ENCODE data around the gene MEF2D. TPM values are rescaled to one million over a fixed set of nuclear protein-coding genes. Genes with fewer than 3 reads are reported as not detected.

MEF2D gene
- total RNA-seq, 1 experiment from 2014 or later = 18.7 TPM

DNA sequence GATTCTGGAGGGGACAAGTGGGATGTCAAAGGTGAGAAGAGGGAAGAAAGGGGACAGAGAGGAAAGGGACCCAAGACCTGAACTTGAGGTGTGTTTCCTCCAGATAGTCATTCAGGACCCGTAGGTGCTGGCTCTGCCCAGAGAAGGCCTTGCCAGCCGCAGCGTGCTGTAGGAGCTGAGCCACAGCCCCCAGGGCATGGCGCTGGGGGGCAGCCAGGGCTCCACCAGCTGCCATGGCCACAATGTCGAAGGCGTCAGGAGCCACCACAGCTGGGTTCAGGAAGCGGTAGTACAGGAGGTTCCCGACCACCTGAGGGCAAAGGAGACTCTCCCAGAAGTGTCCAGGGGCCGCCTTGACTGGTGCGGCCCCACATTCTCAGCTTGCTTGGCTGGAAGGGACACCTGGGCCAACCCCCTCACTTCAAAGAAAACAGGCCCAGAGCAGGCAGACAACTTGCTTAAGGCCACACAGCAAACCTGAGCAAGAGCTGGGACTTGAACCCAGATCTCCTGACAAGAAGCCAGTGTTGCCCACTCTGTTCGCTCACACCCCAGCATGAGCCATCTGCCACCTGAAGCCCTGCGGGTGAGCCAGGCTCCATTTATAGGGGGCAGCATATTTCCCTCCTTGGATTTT, 34.0 kb upstream of the MEF2D start:
- no peak overlapping the region for H3K23ac ChIP-seq (ENCODE audit: insufficient read length, low read depth, low read length)
- H2BK5ac ChIP-seq (ENCODE audit: insufficient read length, low read length) = no peak overlapping the region
- Mint-ChIP-seq H3K4me1 (peaks cover 3 to 9% of the 10 kb centered on the region in 2 experiments; a peak in 2 of 4 replicates), H3K27me3 (ENCODE audit: low read depth) (no peaks in the 10 kb centered on the region), H3K36me3 (ENCODE audit: insufficient read depth in 1 of 3, low read depth in 3 of 3) (peaks cover 33 to 84% (median 77%) of the 10 kb centered on the region in 3 experiments), H3K27ac (no peak overlapping the region), H3K9me3 (no peaks in the 10 kb centered on the region), H3K4me3 (no peak overlapping the region)
- H3K4me1 ChIP-seq (ENCODE audit: insufficient read depth, low read length) = no peaks in the 10 kb centered on the region
- no peak overlapping the region for H3K14ac ChIP-seq (ENCODE audit: insufficient read depth, low read length)
- no peak overlapping the region for H3K27ac ChIP-seq (ENCODE audit: insufficient read length, low read depth, low read length)
- no peak overlapping the region for H2BK120ac ChIP-seq (ENCODE audit: low read depth, low read length, poor library complexity, severe bottlenecking)
- H3K56ac ChIP-seq (ENCODE audit: insufficient read length, low read depth, low read length) = no peak overlapping the region
- no peak overlapping the region for H2BK12ac ChIP-seq (ENCODE audit: insufficient read length, low read depth, low read length)
- no peaks in the 10 kb centered on the region for H3K79me1 ChIP-seq (ENCODE audit: insufficient read depth, low read depth, low read length, poor library complexity, severe bottlenecking)
- no peak overlapping the region for H4K8ac ChIP-seq (replicated peaks; ENCODE audit: insufficient read length, low read depth, low read length)
- H2BK20ac ChIP-seq (ENCODE audit: low read depth, low read length, poor library complexity, severe bottlenecking) = no peak overlapping the region
- H2BK15ac ChIP-seq (ENCODE audit: low read depth, low read length) = no peak overlapping the region
- no peak for DNase-seq
- no peak overlapping the region for H3T11ph ChIP-seq (ENCODE audit: low read length)
- no peak overlapping the region for H3K4ac ChIP-seq (ENCODE audit: low read depth, low read length)
- no peak overlapping the region for H3K9ac ChIP-seq (ENCODE audit: extremely low read depth, insufficient read length, low read length)
- no peaks in the 10 kb centered on the region for H3K23me2 ChIP-seq (ENCODE audit: insufficient read length, low read depth, low read length, poor library complexity, severe bottlenecking)
- H3K9me3 ChIP-seq (ENCODE audit: control insufficient read depth, low read depth, low read length) = no peaks in the 10 kb centered on the region
- no peak overlapping the region for H4K5ac ChIP-seq (ENCODE audit: insufficient read length, low read depth, low read length)
- H3K27me3 ChIP-seq (ENCODE audit: insufficient read depth, low read length) = no peaks in the 10 kb centered on the region
- no peak overlapping the region for H3K18ac ChIP-seq (ENCODE audit: insufficient read length, low read depth, low read length)
- no peak overlapping the region for H2AFZ ChIP-seq (ENCODE audit: low read length)
- no peaks in the 10 kb centered on the region for H4K20me1 ChIP-seq (ENCODE audit: control insufficient read depth, insufficient read depth, insufficient read length)
- H3K4me2 ChIP-seq (ENCODE audit: insufficient read depth, insufficient read length, low read length) = no peak overlapping the region
- WGBS (ENCODE audit: extremely low coverage, insufficient read length, low lambda C conversion rate) = no CpG with 5 or more reads among the region's 12 CpGs
- no peak overlapping the region for H4K91ac ChIP-seq (ENCODE audit: insufficient read length, low read depth, low read length)
- H3K79me2 ChIP-seq (ENCODE audit: insufficient read depth, low read length) = no peaks in the 10 kb centered on the region
- no peak overlapping the region for H2AK5ac ChIP-seq (ENCODE audit: insufficient read length, low read length)
- TF ChIP-seq, protein P1, sequence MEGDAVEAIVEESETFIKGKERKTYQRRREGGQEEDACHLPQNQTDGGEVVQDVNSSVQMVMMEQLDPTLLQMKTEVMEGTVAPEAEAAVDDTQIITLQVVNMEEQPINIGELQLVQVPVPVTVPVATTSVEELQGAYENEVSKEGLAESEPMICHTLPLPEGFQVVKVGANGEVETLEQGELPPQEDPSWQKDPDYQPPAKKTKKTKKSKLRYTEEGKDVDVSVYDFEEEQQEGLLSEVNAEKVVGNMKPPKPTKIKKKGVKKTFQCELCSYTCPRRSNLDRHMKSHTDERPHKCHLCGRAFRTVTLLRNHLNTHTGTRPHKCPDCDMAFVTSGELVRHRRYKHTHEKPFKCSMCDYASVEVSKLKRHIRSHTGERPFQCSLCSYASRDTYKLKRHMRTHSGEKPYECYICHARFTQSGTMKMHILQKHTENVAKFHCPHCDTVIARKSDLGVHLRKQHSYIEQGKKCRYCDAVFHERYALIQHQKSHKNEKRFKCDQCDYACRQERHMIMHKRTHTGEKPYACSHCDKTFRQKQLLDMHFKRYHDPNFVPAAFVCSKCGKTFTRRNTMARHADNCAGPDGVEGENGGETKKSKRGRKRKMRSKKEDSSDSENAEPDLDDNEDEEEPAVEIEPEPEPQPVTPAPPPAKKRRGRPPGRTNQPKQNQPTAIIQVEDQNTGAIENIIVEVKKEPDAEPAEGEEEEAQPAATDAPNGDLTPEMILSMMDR (conservative IDR thresholded peaks at IDR 0.05) = no peak
